Loucy (cell line): ENCODE results near the gene FAHD1.
A peak's percentile ranks its signal among the peaks of the same experiment; 100 is the strongest.

Experiments used
- H2AFZ ChIP-seq: fragments of 200-600 bp; sonication (generic); 2 replicates; pipeline ENCODE4 v1.6.0; 2016; ENCODE audit warnings: antibody characterized with exemption, mild to moderate bottlenecking, low read length, moderate library complexity
- H3F3A ChIP-seq: fragments of 200-600 bp; 2 replicates; pipeline ENCODE4 v1.6.0; 2016; ENCODE audit warnings: antibody characterized with exemption, low read depth, mild to moderate bottlenecking
- H3K27me3 ChIP-seq: fragments of 200-600 bp; sonication (generic); 2 replicates; pipeline ENCODE4 v1.6.1; 2014; ENCODE audit warnings: low read length, mild to moderate bottlenecking; ENCODE audit not compliant: insufficient read depth, poor library complexity, severe bottlenecking
- H3K36me3 ChIP-seq: fragments of 200-600 bp; sonication (generic); 2 replicates; pipeline ENCODE4 v1.6.1; 2016; ENCODE audit warnings: low read length; ENCODE audit not compliant: insufficient read depth
- H3K4me1 ChIP-seq: fragments of 200-600 bp; sonication (generic); 2 replicates; pipeline ENCODE4 v1.5.1; 2014; ENCODE audit warnings: low read length, mild to moderate bottlenecking; ENCODE audit not compliant: insufficient read depth, poor library complexity, severe bottlenecking
- H3K4me2 ChIP-seq: fragments of 200-600 bp; sonication (generic); 2 replicates; pipeline ENCODE4 v1.6.0; 2014; ENCODE audit warnings: antibody characterized with exemption, low read length, low read depth, mild to moderate bottlenecking; ENCODE audit not compliant: poor library complexity, severe bottlenecking
- H3K4me3 ChIP-seq: fragments of 200-600 bp; sonication (generic); 2 replicates; pipeline ENCODE4 v1.5.1; 2014; ENCODE audit warnings: low read length, mild to moderate bottlenecking, mixed read lengths; ENCODE audit not compliant: poor library complexity, severe bottlenecking
- H3K79me2 ChIP-seq: fragments of 200-600 bp; sonication (generic); 2 replicates; pipeline ENCODE4 v1.6.1; 2014; ENCODE audit warnings: low read length; ENCODE audit not compliant: insufficient read depth
- H3K9ac ChIP-seq: fragments of 200-600 bp; sonication (generic); 2 replicates; pipeline ENCODE4 v1.6.0; 2014; ENCODE audit warnings: mild to moderate bottlenecking, low read depth, low read length, moderate library complexity; ENCODE audit not compliant: poor library complexity, severe bottlenecking
- H3K9me2 ChIP-seq: fragments of 200-600 bp; sonication (generic); replicated peaks from 2 replicates; pipeline ENCODE4 v1.6.1; 2016; ENCODE audit warnings: low read depth, low read length, mixed read lengths
- H3K9me3 ChIP-seq: fragments of 200-600 bp; sonication (generic); 2 replicates; pipeline ENCODE4 v1.6.1; 2014; ENCODE audit warnings: mild to moderate bottlenecking, antibody characterized with exemption, low read length, low read depth; ENCODE audit not compliant: insufficient read depth
- H4K20me1 ChIP-seq: fragments of 200-600 bp; sonication (generic); 2 replicates; pipeline ENCODE4 v1.6.0; 2014; ENCODE audit warnings: antibody characterized with exemption, low read length, mild to moderate bottlenecking; ENCODE audit not compliant: insufficient read depth, poor library complexity, severe bottlenecking
- EZH2phosphoT487 ChIP-seq: fragments of 200-600 bp; IDR thresholded peaks from 2 replicates; pipeline ENCODE4 v1.6.1; 2018; ENCODE audit warnings: antibody characterized with exemption, mild to moderate bottlenecking, moderate library complexity, borderline replicate concordance
- TF ChIP-seq, protein P1 (sequence below): fragments of 200-600 bp; sonication (generic); conservative IDR thresholded peaks from 2 replicates; pipeline ENCODE4 v1.5.1; 2014; ENCODE audit warnings: mild to moderate bottlenecking, antibody characterized with exemption, low read length

FAHD1 gene

DNA sequence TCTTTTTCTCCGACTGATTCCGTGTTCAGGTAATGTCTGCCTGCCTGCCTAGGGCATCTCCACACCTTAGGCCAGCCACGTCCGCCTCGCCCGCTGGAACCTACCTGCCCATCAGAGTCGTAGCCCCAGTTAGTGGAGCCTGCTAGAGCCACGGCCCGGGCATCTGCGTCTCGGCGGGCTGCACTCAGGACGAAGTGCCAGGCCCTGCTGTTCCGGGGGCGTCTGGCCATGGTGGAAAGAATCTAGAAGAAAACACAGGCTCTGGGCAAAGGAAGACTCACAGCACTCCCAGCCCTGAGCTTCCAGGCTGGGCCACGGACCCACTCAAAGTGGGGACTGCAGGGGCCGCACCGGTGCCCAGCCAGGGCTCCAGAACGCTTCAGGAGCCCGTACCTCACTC is 45.8 kb upstream of the FAHD1 start:
- Histone ChIP-seq H3K4me3 (peak overlapping the region; percentile 93), H3K79me2 (peaks cover 54% of the 10 kb centered on the region)

DNA sequence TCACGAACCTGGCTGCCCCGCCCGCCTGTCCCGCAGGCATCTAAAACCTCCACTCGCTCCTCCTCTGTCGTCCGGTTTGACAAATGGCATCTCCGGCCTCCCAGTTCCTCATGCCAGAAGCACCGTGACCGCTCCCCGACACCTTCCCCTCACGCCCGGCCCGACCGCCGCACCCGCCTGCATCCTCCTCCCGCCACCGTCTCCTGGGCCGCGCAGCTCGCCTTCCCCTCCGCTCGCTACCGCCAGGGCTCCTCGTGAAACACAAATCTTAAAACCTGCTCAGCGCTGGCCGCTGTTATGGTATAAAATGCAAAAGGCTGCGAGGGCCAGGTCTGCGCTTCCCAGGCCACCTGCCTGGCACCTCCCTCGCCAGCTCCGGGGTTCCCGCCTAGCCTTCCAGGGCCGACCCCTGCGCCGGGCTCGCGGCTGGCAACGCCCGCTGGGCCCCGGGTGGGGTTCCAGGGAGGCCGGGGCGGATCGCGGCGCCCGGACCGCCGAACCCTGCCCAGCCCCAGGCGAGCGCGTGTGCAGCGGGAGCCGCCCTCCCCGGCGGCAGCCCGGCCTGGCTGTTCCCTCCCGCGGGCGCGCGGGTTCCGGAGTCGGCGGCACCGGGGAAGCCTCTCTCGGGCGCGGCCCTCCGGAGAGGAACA is 45.1 kb upstream of the FAHD1 start:
- H3K4me1 ChIP-seq: no peaks in the 10 kb centered on the region
- no peaks in the 10 kb centered on the region for H3K9me2 ChIP-seq
- H3K4me3 ChIP-seq: peak overlapping the region; percentile 93
- peaks cover 54% of the 10 kb centered on the region for H3K79me2 ChIP-seq
- H3F3A ChIP-seq: no peaks in the 10 kb centered on the region
- no peak for TF ChIP-seq EZH2phosphoT487
- TF ChIP-seq, protein P1, sequence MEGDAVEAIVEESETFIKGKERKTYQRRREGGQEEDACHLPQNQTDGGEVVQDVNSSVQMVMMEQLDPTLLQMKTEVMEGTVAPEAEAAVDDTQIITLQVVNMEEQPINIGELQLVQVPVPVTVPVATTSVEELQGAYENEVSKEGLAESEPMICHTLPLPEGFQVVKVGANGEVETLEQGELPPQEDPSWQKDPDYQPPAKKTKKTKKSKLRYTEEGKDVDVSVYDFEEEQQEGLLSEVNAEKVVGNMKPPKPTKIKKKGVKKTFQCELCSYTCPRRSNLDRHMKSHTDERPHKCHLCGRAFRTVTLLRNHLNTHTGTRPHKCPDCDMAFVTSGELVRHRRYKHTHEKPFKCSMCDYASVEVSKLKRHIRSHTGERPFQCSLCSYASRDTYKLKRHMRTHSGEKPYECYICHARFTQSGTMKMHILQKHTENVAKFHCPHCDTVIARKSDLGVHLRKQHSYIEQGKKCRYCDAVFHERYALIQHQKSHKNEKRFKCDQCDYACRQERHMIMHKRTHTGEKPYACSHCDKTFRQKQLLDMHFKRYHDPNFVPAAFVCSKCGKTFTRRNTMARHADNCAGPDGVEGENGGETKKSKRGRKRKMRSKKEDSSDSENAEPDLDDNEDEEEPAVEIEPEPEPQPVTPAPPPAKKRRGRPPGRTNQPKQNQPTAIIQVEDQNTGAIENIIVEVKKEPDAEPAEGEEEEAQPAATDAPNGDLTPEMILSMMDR: no peak
- no peaks in the 10 kb centered on the region for H3K36me3 ChIP-seq
- no peaks in the 10 kb centered on the region for H3K27me3 ChIP-seq
- H3K4me2 ChIP-seq: peak overlapping the region; percentile 75
- peaks cover 4% of the 10 kb centered on the region for H4K20me1 ChIP-seq
- no peaks in the 10 kb centered on the region for H3K9me3 ChIP-seq
- H2AFZ ChIP-seq: no peak overlapping the region
- peak overlapping the region; percentile 64 for H3K9ac ChIP-seq

More for the DNA sequence above, 45.8 kb upstream of the FAHD1 start:
- H3K9ac ChIP-seq: peak overlapping the region; percentile 64
- H3K9me2 ChIP-seq: no peaks in the 10 kb centered on the region
- no peaks in the 10 kb centered on the region for H3F3A ChIP-seq
- H2AFZ ChIP-seq: no peak overlapping the region
- TF ChIP-seq EZH2phosphoT487: no peak
- TF ChIP-seq, protein P1: no peak
- no peaks in the 10 kb centered on the region for H3K36me3 ChIP-seq
- no peaks in the 10 kb centered on the region for H3K4me1 ChIP-seq
- H3K4me2 ChIP-seq: peak overlapping the region; percentile 75
- H4K20me1 ChIP-seq: peaks cover 4% of the 10 kb centered on the region
- no peaks in the 10 kb centered on the region for H3K9me3 ChIP-seq
- H3K27me3 ChIP-seq: no peaks in the 10 kb centered on the region

DNA sequence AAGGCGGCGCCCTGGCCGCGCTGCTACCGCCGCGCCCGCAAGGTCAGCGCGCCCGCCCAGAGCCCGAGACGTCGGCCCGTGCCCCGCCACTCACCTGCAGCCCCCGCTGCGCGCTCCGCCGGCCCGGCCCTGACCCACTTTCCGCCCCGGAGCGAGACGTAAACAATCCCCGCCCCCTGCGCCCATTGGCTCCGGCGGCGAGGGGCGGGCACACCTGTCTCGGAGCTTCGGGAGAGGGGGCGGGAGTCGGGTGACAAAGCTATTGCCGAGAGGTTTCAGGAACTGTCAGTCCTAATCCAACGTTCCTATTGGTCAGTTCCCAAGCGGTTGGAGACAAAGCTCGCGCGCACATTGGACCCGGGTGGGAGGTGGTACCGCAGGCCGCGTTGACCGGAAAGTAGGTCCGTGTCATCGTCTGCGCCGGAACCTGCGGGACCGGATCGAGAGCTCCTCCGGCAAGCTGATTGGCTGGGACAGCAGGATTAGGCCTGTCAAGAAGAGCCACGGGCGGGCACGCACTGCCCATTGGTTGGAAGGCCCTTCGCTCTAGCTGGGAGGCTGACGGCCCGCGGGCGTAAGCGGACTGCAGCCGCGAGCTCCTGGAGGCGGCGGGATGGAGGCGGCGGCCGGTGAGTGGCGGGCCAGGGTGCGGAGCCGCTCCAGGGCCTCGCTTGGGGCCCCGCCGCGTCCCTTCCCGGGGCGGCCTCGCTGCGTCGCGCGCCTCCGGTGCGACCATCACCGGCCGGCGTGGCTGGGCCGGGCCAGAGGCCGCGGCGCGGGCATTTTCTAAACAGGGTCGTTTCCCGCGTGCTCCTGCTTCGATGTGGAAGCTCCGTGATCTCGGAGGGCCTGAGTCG is 44.4 kb upstream of the FAHD1 start, which contains the start of the genes NUBP2 and SPSB3:
TSS of gene NUBP2 (plus strand) at position 553 of the 857 bp plus-strand sequence. CDS start at position 614, 61 bp downstream.
TSS of gene SPSB3 (minus strand) at position 164 of the 857 bp plus-strand sequence. CDS start 1,088 bp downstream, outside the sequence.
- no peak for TF ChIP-seq EZH2phosphoT487
- TF ChIP-seq, protein P1: no peak
- no peaks in the 10 kb centered on the region for H3K27me3 ChIP-seq
- H4K20me1 ChIP-seq: peaks cover 4% of the 10 kb centered on the region
- no peak within 1 kb of the TSS for H2AFZ ChIP-seq
- H3K4me2 ChIP-seq: peak within 1 kb of the TSS; percentile 75
- peak within 1 kb of the TSS; percentile 93 for H3K4me3 ChIP-seq
- no peaks in the 10 kb centered on the region for H3F3A ChIP-seq
- H3K9me3 ChIP-seq: no peaks in the 10 kb centered on the region
- H3K4me1 ChIP-seq: no peaks in the 10 kb centered on the region
- H3K36me3 ChIP-seq: no peaks in the 10 kb centered on the region
- H3K9ac ChIP-seq: peak within 1 kb of the TSS; percentile 82
- peaks cover 54% of the 10 kb centered on the region for H3K79me2 ChIP-seq
- H3K9me2 ChIP-seq: no peaks in the 10 kb centered on the region
